Measurements from ENCODE around the gene EMP1.

DNA sequence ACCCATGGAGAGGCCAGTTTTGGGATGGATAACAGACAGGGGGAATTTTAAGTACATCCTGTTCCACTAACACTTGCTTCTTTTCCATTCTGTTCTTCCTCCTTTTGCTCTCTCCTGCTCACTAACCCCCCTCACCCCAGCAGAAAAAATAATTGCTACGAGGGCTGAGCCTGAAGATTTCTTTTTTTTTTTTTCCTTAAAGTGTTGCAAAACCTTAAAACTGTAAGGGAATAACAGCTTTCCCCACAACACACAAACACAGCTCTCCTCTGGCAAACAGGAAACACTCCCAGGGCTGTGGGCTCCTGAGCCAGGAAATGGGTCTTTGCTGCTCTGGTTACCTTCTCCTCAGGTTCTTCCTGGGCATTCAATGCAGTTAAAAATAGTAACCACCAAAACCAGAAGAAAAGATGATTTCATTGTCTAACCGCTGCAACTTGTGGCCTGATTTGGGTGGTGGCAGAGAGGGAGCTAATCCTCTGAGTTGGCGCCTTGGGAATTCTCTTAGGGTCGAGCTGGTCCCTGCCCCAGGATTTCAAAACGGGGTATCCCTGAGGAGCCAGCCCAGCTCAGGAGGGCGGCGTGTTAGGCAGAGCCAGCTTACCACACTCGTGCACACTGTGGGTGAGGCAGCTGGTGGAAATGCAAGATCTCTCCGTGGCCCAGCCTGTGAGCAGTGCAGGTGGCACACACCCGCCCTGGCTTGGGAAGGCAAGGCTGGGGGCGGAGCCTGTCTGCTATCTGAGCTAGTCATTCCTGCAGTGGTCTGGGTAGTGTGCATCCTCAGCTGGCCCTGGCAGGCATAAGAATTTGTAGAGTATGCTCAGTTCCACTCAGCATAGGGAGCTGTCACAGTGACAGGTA lies 17.1 kb upstream of the EMP1 start:
- TF ChIP-seq CTCF (IDR thresholded peaks at IDR 0.05) (no peak), POLR2A (IDR thresholded peaks at IDR 0.05) (no peak)
